OCI-LY1 (cell line): ENCODE data around the gene PLEKHG4B.

ENCODE experiments used
- CTCF ChIP-seq: fragments of 200-600 bp; sonication (generic), shearing (Covaris generic); IDR thresholded peaks from 2 replicates; pipeline ENCODE4 v1.5.1; 2017; ENCODE audit warnings: mild to moderate bottlenecking, antibody characterized with exemption, low read length, moderate library complexity, mixed read lengths
- EZH2 ChIP-seq: fragments of 200-600 bp; sonication (generic), shearing (Covaris generic); IDR thresholded peaks from 2 replicates; pipeline ENCODE4 v1.8.0; 2017; ENCODE audit warnings: borderline replicate concordance, mixed run types, mild to moderate bottlenecking, antibody characterized with exemption, low read length, moderate library complexity, mixed read lengths

- no peak for TF ChIP-seq CTCF
- TF ChIP-seq EZH2 = no peak
These were observed 9.4 kb upstream of the PLEKHG4B start for GRCh38 chr5:82570-82969.
